GM23338 (cell line): ENCODE measurements around the gene RIT2.

Source experiments
- CREB1 ChIP-seq: fragments of 250-450 bp; sonication (Bioruptor Pico); IDR thresholded peaks from 2 replicates; pipeline ENCODE4 v1.5.0; 2020; ENCODE audit warnings: low read depth, mild to moderate bottlenecking, moderate library complexity
- CTCF ChIP-seq, 2 experiments: fragments of 200-600 bp in 1 of 2; sonication (generic) in 1 of 2; conservative IDR thresholded peaks; 2 replicates each; pipeline versions ENCODE4 v1.5.1 to v1.6.1; 2016 to 2017; ENCODE audit warnings: antibody characterized with exemption in 2 of 2, low read depth in 2 of 2, mild to moderate bottlenecking in 2 of 2, moderate library complexity in 1 of 2
- ETS1 ChIP-seq: IDR thresholded peaks from 2 replicates; pipeline ENCODE4 v1.6.1; 2016; ENCODE audit warnings: antibody characterized with exemption
- EZH2 ChIP-seq: fragments of 200-600 bp; sonication (generic); IDR thresholded peaks from one replicate; pipeline ENCODE4 v1.8.0; 2017; ENCODE audit warnings: antibody characterized with exemption, mild to moderate bottlenecking, low read depth; ENCODE audit not compliant: unreplicated experiment
- EZH2phosphoT487 ChIP-seq: fragments of 200-600 bp; sonication (generic); IDR thresholded peaks from one replicate; pipeline ENCODE4 v1.8.1; 2018; ENCODE audit warnings: antibody characterized with exemption; ENCODE audit not compliant: unreplicated experiment
- JUNB ChIP-seq: IDR thresholded peaks from one replicate; pipeline ENCODE4 v1.6.1; 2016; ENCODE audit warnings: antibody characterized with exemption; ENCODE audit not compliant: unreplicated experiment
- NANOG ChIP-seq: IDR thresholded peaks from 2 replicates; pipeline ENCODE4 v1.6.1; 2016; ENCODE audit warnings: antibody characterized with exemption, borderline replicate concordance
- POLR2AphosphoS5 ChIP-seq: IDR thresholded peaks from 2 replicates; pipeline ENCODE4 v1.6.1; 2016; ENCODE audit warnings: antibody characterized with exemption, low read depth
- REST ChIP-seq: IDR thresholded peaks from one replicate; pipeline ENCODE4 v1.6.1; 2018; ENCODE audit warnings: antibody characterized with exemption; ENCODE audit not compliant: unreplicated experiment
- STAT1 ChIP-seq: IDR thresholded peaks from one replicate; pipeline ENCODE4 v1.6.1; 2016; ENCODE audit warnings: antibody characterized with exemption; ENCODE audit not compliant: unreplicated experiment
- ZNF114 ChIP-seq: fragments of 250-450 bp; sonication (Bioruptor Pico); IDR thresholded peaks from 2 replicates; pipeline ENCODE4 v1.5.0; 2020; ENCODE audit warnings: mild to moderate bottlenecking, moderate library complexity

GRCh38 chr18:42996824-42997223 is 118.7 kb downstream of the RIT2 start:
- TF ChIP-seq CTCF (conservative IDR thresholded peaks at IDR 0.05; ENCODE audit: low read depth in 2 of 2): no peak
- no peak for TF ChIP-seq EZH2
- TF ChIP-seq REST: no peak
- no peak for TF ChIP-seq POLR2AphosphoS5
- TF ChIP-seq EZH2phosphoT487: no peak
- no peak for TF ChIP-seq CREB1 (CRISPR knock-in tag)
- TF ChIP-seq STAT1: no peak
- TF ChIP-seq JUNB: no peak
- TF ChIP-seq ETS1: no peak
- TF ChIP-seq ZNF114: no peak
- no peak for TF ChIP-seq NANOG
